ENCODE results near the gene SND1.

SND1 gene

GRCh38 chr7:127909424-127910152 lies 257.6 kb downstream of the SND1 start:
- no peak for DNase-seq (ENCODE audit: low read depth)
- H3K4me3 ChIP-seq (ENCODE audit: low read length) = no peak overlapping the region
- TF ChIP-seq CTCF (conservative IDR thresholded peaks at IDR 0.05; ENCODE audit: low read length) = no peak

- H3K4me3 ChIP-seq (ENCODE audit: low read length) = no peak overlapping the region
- no peak for TF ChIP-seq CTCF (conservative IDR thresholded peaks at IDR 0.05; ENCODE audit: low read length)
- DNase-seq (ENCODE audit: low read depth) = no peak
Observed at GRCh38 chr7:127910670-127911069, 258.7 kb downstream of the SND1 start.

- TF ChIP-seq CTCF (conservative IDR thresholded peaks at IDR 0.05; ENCODE audit: low read length) = no peak
- no peak for DNase-seq (ENCODE audit: low read depth)
- no peak overlapping the region for H3K4me3 ChIP-seq (ENCODE audit: low read length)
Observed at GRCh38 chr7:127911968-127912511, 260.0 kb downstream of the SND1 start.

- DNase-seq (ENCODE audit: low read depth) = no peak
- H3K4me3 ChIP-seq (ENCODE audit: low read length) = no peak overlapping the region
- TF ChIP-seq CTCF (conservative IDR thresholded peaks at IDR 0.05; ENCODE audit: low read length) = no peak
Observed at GRCh38 chr7:127912901-127913300, 260.9 kb downstream of the SND1 start.

GRCh38 chr7:127913686-127914085 lies 261.7 kb downstream of the SND1 start:
- no peak overlapping the region for H3K4me3 ChIP-seq (ENCODE audit: low read length)
- no peak for TF ChIP-seq CTCF (conservative IDR thresholded peaks at IDR 0.05; ENCODE audit: low read length)
- no peak for DNase-seq (ENCODE audit: low read depth)

GRCh38 chr7:127914693-127915092 lies 262.7 kb downstream of the SND1 start:
- no peak for TF ChIP-seq CTCF (conservative IDR thresholded peaks at IDR 0.05; ENCODE audit: low read length)
- DNase-seq (ENCODE audit: low read depth) = no peak
- no peak overlapping the region for H3K4me3 ChIP-seq (ENCODE audit: low read length)

- TF ChIP-seq CTCF (conservative IDR thresholded peaks at IDR 0.05; ENCODE audit: low read length) = no peak
- no peak overlapping the region for H3K4me3 ChIP-seq (ENCODE audit: low read length)
- no peak for DNase-seq (ENCODE audit: low read depth)
Observed at GRCh38 chr7:127916735-127917134, 264.7 kb downstream of the SND1 start.
